Measurements from ENCODE around the gene CCDC157.
"Not testable (repeated sequence)": the region's sequence is repeated elsewhere in the genome, so short reads cannot be mapped to it uniquely, and the experiment has no call there.

Gene CCDC157

GRCh38 chr22:30332994-30333706 is 23.7 kb upstream of the CCDC157 start:
- TF ChIP-seq, protein P1, sequence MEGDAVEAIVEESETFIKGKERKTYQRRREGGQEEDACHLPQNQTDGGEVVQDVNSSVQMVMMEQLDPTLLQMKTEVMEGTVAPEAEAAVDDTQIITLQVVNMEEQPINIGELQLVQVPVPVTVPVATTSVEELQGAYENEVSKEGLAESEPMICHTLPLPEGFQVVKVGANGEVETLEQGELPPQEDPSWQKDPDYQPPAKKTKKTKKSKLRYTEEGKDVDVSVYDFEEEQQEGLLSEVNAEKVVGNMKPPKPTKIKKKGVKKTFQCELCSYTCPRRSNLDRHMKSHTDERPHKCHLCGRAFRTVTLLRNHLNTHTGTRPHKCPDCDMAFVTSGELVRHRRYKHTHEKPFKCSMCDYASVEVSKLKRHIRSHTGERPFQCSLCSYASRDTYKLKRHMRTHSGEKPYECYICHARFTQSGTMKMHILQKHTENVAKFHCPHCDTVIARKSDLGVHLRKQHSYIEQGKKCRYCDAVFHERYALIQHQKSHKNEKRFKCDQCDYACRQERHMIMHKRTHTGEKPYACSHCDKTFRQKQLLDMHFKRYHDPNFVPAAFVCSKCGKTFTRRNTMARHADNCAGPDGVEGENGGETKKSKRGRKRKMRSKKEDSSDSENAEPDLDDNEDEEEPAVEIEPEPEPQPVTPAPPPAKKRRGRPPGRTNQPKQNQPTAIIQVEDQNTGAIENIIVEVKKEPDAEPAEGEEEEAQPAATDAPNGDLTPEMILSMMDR (IDR thresholded peaks at IDR 0.05; ENCODE audit: control insufficient read depth, insufficient read depth, low read depth, low read length, missing control alignments) = no peak
- DNase-seq (ENCODE audit: low read depth) = no peak
- no peak overlapping the region for H3K4me3 ChIP-seq (ENCODE audit: control insufficient read depth, low read depth, low read length)

GRCh38 chr22:30333707-30334087 is 23.1 kb upstream of the CCDC157 start:
- TF ChIP-seq, protein P1 (IDR thresholded peaks at IDR 0.05; ENCODE audit: control insufficient read depth, insufficient read depth, low read depth, low read length, missing control alignments) = no peak
- H3K4me3 ChIP-seq (ENCODE audit: control insufficient read depth, low read depth, low read length) = no peak overlapping the region
- DNase-seq (ENCODE audit: low read depth) = no peak

DNA sequence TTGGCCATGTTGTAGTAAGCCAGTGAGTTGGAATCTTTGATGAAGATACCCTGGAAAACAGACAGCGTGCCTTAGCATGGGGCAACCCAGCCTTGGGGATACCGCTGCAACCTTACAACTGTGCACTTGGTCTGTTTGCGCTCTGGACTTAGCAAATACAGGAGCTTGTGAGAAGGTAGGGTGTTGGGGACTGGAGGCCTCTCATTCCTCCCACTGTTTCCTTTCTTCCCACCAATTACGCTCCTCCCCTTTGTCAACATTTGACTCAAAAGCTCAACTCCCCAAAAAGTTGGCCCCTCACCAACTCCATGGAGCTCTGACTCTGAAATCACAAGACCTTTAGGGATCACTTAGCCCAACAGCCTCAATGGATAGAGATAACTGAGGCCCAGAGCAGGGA is 22.2 kb upstream of the CCDC157 start:
- TF ChIP-seq, protein P1 (IDR thresholded peaks at IDR 0.05; ENCODE audit: control insufficient read depth, insufficient read depth, low read depth, low read length, missing control alignments) = no peak
- H3K4me3 ChIP-seq (ENCODE audit: control insufficient read depth, low read depth, low read length) = no peak overlapping the region
- no peak for DNase-seq (ENCODE audit: low read depth)

DNA sequence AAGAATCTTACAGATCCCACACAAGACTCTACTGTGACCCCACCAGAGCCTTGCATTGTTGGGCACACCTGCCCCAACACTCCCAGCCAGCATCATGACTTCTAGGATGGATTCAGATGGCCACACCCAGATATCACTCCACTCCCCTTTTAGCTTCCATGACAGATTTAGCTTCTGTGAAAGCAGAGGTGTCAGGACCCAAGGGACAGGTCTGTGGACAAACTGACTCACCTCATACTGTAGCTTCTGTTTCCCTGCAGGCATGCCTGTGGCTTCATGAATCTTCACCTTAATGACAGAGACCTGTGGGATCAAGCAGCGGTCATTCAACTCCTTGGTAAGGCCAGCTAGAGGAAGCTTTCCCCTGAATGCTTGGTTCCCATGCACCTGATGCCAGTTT is 21.6 kb upstream of the CCDC157 start:
- H3K4me3 ChIP-seq (ENCODE audit: control insufficient read depth, low read depth, low read length) = no peak overlapping the region
- TF ChIP-seq, protein P1 (IDR thresholded peaks at IDR 0.05; ENCODE audit: control insufficient read depth, insufficient read depth, low read depth, low read length, missing control alignments) = no peak
- DNase-seq (ENCODE audit: low read depth) = no peak

DNA sequence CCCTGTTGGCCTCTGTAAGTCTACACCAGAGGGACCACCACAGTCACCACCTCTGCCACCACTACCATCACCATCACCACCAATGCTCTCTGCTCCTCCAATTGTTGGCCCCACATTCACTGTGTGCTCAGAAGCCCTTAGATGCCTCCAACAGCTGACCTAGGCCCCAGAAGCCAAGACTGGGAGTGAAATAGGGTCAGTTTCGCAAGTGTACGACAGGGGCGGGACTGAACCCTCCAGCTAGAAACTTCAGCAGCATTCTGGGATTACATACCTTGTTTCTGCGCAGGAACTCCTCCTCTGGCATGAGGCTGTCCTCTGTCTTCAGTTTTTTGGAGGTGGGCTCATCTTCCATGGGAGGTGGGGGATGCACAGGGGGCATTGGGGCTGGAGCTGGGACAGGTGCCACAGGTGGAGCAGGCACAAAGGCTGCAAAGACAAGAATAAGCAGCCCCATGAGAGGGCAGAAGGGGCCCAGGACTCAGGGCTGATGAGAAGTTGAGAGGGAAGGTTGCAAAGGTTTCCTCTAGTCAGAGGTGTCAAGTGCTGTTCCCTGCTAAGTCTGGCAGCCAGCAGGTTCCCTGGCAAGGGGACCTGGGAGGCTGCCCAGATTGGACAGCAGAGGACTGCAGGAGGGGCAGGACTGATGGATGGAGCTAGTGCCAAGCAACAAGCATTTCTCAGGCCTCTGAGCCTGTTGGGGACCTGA is 19.9 kb upstream of the CCDC157 start:
- H3K4me3 ChIP-seq (ENCODE audit: control insufficient read depth, low read depth, low read length) = no peak overlapping the region
- TF ChIP-seq, protein P1 (IDR thresholded peaks at IDR 0.05; ENCODE audit: control insufficient read depth, insufficient read depth, low read depth, low read length, missing control alignments) = no peak
- DNase-seq (ENCODE audit: low read depth) = no peak

- no peak for DNase-seq (ENCODE audit: low read depth)
- no peak overlapping the region for H3K4me3 ChIP-seq (ENCODE audit: control insufficient read depth, low read depth, low read length)
- TF ChIP-seq, protein P1 (IDR thresholded peaks at IDR 0.05; ENCODE audit: control insufficient read depth, insufficient read depth, low read depth, low read length, missing control alignments) = no peak
Measured at GRCh38 chr22:30337461-30337778, 19.4 kb upstream of the CCDC157 start.

DNA sequence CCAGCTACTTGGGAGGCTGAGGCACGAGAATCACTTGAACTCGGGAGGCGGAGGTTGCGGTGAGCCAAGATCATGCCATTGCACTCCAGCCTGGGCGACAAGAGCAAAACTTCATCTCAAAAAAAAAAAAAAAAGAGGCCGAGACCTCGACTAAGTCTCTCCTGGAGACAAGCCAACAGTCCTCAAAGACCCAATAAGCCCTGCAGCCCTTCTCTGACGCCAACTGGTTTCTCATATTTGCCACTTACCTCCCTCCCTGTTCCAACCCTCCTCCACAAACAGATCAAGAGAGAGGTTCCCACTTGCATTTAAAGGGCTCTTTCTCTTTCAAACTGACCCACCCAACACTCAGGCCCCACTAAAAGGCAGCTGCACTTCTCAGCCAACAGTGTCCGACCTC is 18.5 kb upstream of the CCDC157 start:
- not testable (repeated sequence) for H3K4me3 ChIP-seq (ENCODE audit: control insufficient read depth, low read depth, low read length); DNase-seq (ENCODE audit: low read depth)

All from AG09309 (cell line).